T-cell (primary cell): ENCODE data around the gene WDR62. TPM values are rescaled to one million over a fixed set of nuclear protein-coding genes. Genes with fewer than 3 reads are reported as not detected.

Experiments used
- ATAC-seq, 4 experiments: fragments of 200-7000 bp in 3 of 4; fragments of 150-1000 bp in 1 of 4; cut with Tn5 transposase; replicated peaks in 1 of 4; 1 replicate in 3 of 4; 2 replicates in 1 of 4; pipeline ENCODE4 v1.10.0; 2021; ENCODE audit warnings: moderate library complexity in 3 of 4, mild to moderate bottlenecking in 2 of 4, moderate number of reproducible peaks in 1 of 4
- CTCF ChIA-PET, 2 donors: fragments of 300-600 bp; sonication (Branson Sonifier 250); formaldehyde crosslinking; loops; one replicate each; lab custom pipeline; 2022; ENCODE audit warnings: antibody characterized with exemption in 2 of 2; lab: Charles Lee
- POLR2A ChIA-PET, 2 donors: fragments of 300-600 bp; sonication (Branson Sonifier 250); formaldehyde crosslinking; loops; one replicate each; lab custom pipeline; 2022; ENCODE audit warnings: antibody characterized with exemption in 2 of 2; lab: Charles Lee
- DNase-seq, 35 experiments: peaks; one replicate each; pipeline versions ENCODE4 v3.0.0 to v3.0.0-alpha.2; 2013 to 2023
- H3K27ac ChIP-seq: one replicate; pipeline ENCODE4 v1.5.1; 2013; ENCODE audit warnings: low read length
- H3K27me3 ChIP-seq, 2 experiments: replicated peaks in 1 of 2; 1 replicate in 1 of 2; 2 replicates in 1 of 2; pipeline versions ENCODE4 v1.6.1 to v1.7.0; 2013; ENCODE audit warnings: low read length in 1 of 2, mixed read lengths in 1 of 2; ENCODE audit not compliant: control insufficient read depth in 2 of 2, insufficient read depth in 2 of 2; ENCODE audit errors: extremely low read depth in 1 of 2
- H3K36me3 ChIP-seq, 2 donors: 1 replicate in 1 of 2; 2 replicates in 1 of 2; pipeline versions ENCODE4 v1.6.1 to v1.7.0; 2013; ENCODE audit warnings: low read length in 1 of 2; ENCODE audit not compliant: control insufficient read depth in 2 of 2, insufficient read depth in 1 of 2; ENCODE audit errors: extremely low read depth in 1 of 2
- H3K4me1 ChIP-seq, 2 experiments: 1 replicate in 1 of 2; 2 replicates in 1 of 2; pipeline versions ENCODE4 v1.6.1 to v1.7.0; 2013; ENCODE audit warnings: low read length in 2 of 2, mixed read lengths in 1 of 2; ENCODE audit not compliant: insufficient read depth in 2 of 2, control insufficient read depth in 1 of 2; ENCODE audit errors: extremely low read depth in 1 of 2
- H3K4me3 ChIP-seq, 2 donors: 1 replicate in 1 of 2; 2 replicates in 1 of 2; pipeline versions ENCODE4 v1.5.1 to v1.7.0; 2013; ENCODE audit warnings: mild to moderate bottlenecking in 2 of 2, low read length in 1 of 2, moderate library complexity in 1 of 2; ENCODE audit not compliant: control insufficient read depth in 1 of 2; ENCODE audit errors: extremely low read depth in 1 of 2
- H3K9me3 ChIP-seq: 2 replicates; pipeline ENCODE4 v1.7.0; 2013
- H3K27ac Mint-ChIP-seq, 2 donors: one replicate each; pipeline ENCODE4 v1.8.0; 2020 to 2021; ENCODE audit warnings: mild to moderate bottlenecking in 2 of 2, mixed read lengths in 2 of 2
- H3K27me3 Mint-ChIP-seq, 2 donors: one replicate each; pipeline ENCODE4 v1.8.0; 2021 to 2022; ENCODE audit warnings: mixed read lengths in 2 of 2
- H3K36me3 Mint-ChIP-seq: one replicate; pipeline ENCODE4 v1.8.0; 2021; ENCODE audit warnings: mixed read lengths
- H3K4me1 Mint-ChIP-seq, 3 donors: one replicate each; pipeline ENCODE4 v1.8.0; 2020 to 2022; ENCODE audit warnings: mixed read lengths in 3 of 3, mild to moderate bottlenecking in 1 of 3
- H3K4me3 Mint-ChIP-seq, 3 donors: one replicate each; pipeline ENCODE4 v1.8.0; 2020 to 2022; ENCODE audit warnings: mild to moderate bottlenecking in 3 of 3, mixed read lengths in 3 of 3, moderate library complexity in 3 of 3
- H3K9me3 Mint-ChIP-seq, 3 donors: one replicate each; pipeline ENCODE4 v1.8.0; 2020 to 2022; ENCODE audit warnings: mixed read lengths in 3 of 3
- WGBS: methylation state at CpG from one replicate; pipeline ENCODE4 v1.1.5; 2013; ENCODE audit warnings: missing lambda C conversion rate; ENCODE audit not compliant: insufficient coverage; 5-methylcytosine and 5-hydroxymethylcytosine counted together
- total RNA-seq, 35 experiments: library from RNA in 6 of 35; stranded (reverse) in 6 of 35; fragments of 120-200 nt in 1 of 35; gene quantifications; one replicate each; pipeline versions ENCODE4 v1.2.1 to v1.2.4 and lab custom pipeline; 2013 to 2026

Gene WDR62
- total RNA-seq, 5 donors from 2014 or later (not counting 1 experiment from before 2014, with no cell fraction given), result 1.3 to 3.3 (median 2.2) TPM

- Mint-ChIP-seq H3K9me3 (no peaks in the 10 kb centered on the region), H3K4me1 (no peaks in the 10 kb centered on the region), H3K27ac (no peak overlapping the region), H3K4me3 (no peak overlapping the region), H3K36me3 (peaks cover 30% of the 10 kb centered on the region), H3K27me3 (no peaks in the 10 kb centered on the region)
- ChIA-PET CTCF (no interaction called here), POLR2A (no interaction called here)
- Histone ChIP-seq H3K4me3 (no peak overlapping the region), H3K27ac (no peak overlapping the region), H3K27me3 (no peaks in the 10 kb centered on the region), H3K4me1 (no peaks in the 10 kb centered on the region), H3K9me3 (no peaks in the 10 kb centered on the region), H3K36me3 (peaks cover 11 to 12% of the 10 kb centered on the region in 2 donors)
- no CpG with 5 or more reads among the region's 1 CpG for WGBS
- DNase-seq, result no peak
- no peak for ATAC-seq
Observed at GRCh38 chr19:36025541-36025940, 29.2 kb upstream of the WDR62 start.

GRCh38 chr19:36026091-36026876 lies 28.4 kb upstream of the WDR62 start:
- ChIA-PET CTCF (no interaction called here), POLR2A (no interaction called here)
- Mint-ChIP-seq H3K4me3 (no peak overlapping the region), H3K27ac (no peak overlapping the region), H3K36me3 (peaks cover 32% of the 10 kb centered on the region), H3K27me3 (no peaks in the 10 kb centered on the region), H3K4me1 (no peaks in the 10 kb centered on the region), H3K9me3 (no peaks in the 10 kb centered on the region)
- Histone ChIP-seq H3K27me3 (no peaks in the 10 kb centered on the region), H3K4me1 (no peaks in the 10 kb centered on the region), H3K9me3 (no peaks in the 10 kb centered on the region), H3K36me3 (peaks cover 10 to 11% of the 10 kb centered on the region in 2 donors), H3K4me3 (no peak overlapping the region), H3K27ac (no peak overlapping the region)
- 95% methylated on average over 33 of the region's 49 CpGs for WGBS
- ATAC-seq (no peak), DNase-seq (no peak)

GRCh38 chr19:36027696-36028095 lies 27.0 kb upstream of the WDR62 start:
- peaks cover 0 to 3% of the 10 kb centered on the region in 2 donors for H3K27me3 Mint-ChIP-seq
- CTCF ChIA-PET, result no interaction called here
- no peak overlapping the region for H3K4me3 ChIP-seq
- H3K4me1 ChIP-seq, result peaks cover 0 to 6% of the 10 kb centered on the region in 2 experiments
- H3K27ac ChIP-seq, result no peak overlapping the region
- DNase-seq (no peak), ATAC-seq (no peak)
- H3K27me3 ChIP-seq, result peaks cover 0 to 8% of the 10 kb centered on the region in 2 experiments
- no peaks in the 10 kb centered on the region for H3K9me3 Mint-ChIP-seq
- H3K36me3 Mint-ChIP-seq, result peaks cover 32% of the 10 kb centered on the region
- 100% methylated on average over 2 of the region's 6 CpGs for WGBS
- no peak overlapping the region for H3K27ac Mint-ChIP-seq
- POLR2A ChIA-PET, result no interaction called here
- peaks cover 4 to 11% of the 10 kb centered on the region in 2 donors for H3K36me3 ChIP-seq
- H3K4me1 Mint-ChIP-seq, result peaks cover 0 to 5% (median 4%) of the 10 kb centered on the region in 3 donors
- H3K4me3 Mint-ChIP-seq, result no peak overlapping the region
- no peaks in the 10 kb centered on the region for H3K9me3 ChIP-seq

GRCh38 chr19:36028313-36029041 lies 26.2 kb upstream of the WDR62 start:
- CTCF ChIA-PET, result no interaction called here

GRCh38 chr19:36030264-36031148 lies 24.2 kb upstream of the WDR62 start:
- no peak overlapping the region for H3K4me3 ChIP-seq
- no peaks in the 10 kb centered on the region for H3K9me3 ChIP-seq
- Mint-ChIP-seq H3K27me3 (peaks cover 0 to 3% of the 10 kb centered on the region in 2 donors), H3K9me3 (no peaks in the 10 kb centered on the region), H3K27ac (peak overlapping the region in 1 of 2 donors; percentile 62), H3K36me3 (peaks cover 34% of the 10 kb centered on the region), H3K4me3 (no peak overlapping the region), H3K4me1 (peaks cover 20 to 27% (median 22%) of the 10 kb centered on the region in 3 donors)
- ChIA-PET CTCF (interaction anchor here in 1 of 2 donors (0.7 kb wide), 1 partner anchor 1920 kb away, joined by 4 read pairs; no protein-coding TSS in a partner anchor), POLR2A (no interaction called here)
- DNase-seq (no peak), ATAC-seq (no peak)
- WGBS, result 87% methylated on average over 4 of the region's 8 CpGs
- H3K27ac ChIP-seq, result no peak overlapping the region
- H3K4me1 ChIP-seq, result peaks cover 7 to 18% of the 10 kb centered on the region in 2 experiments
- peaks cover 0 to 12% of the 10 kb centered on the region in 2 experiments for H3K27me3 ChIP-seq
- peaks cover 0 to 7% of the 10 kb centered on the region in 2 donors for H3K36me3 ChIP-seq

More at GRCh38 chr19:36028313-36029041, 26.2 kb upstream of the WDR62 start:
- H3K27ac Mint-ChIP-seq, result no peak overlapping the region
- peaks cover 27% of the 10 kb centered on the region for H3K36me3 Mint-ChIP-seq
- POLR2A ChIA-PET, result no interaction called here
- H3K4me3 Mint-ChIP-seq, result no peak overlapping the region
- DNase-seq (no peak), ATAC-seq (no peak)
- Histone ChIP-seq H3K36me3 (peaks cover 4 to 7% of the 10 kb centered on the region in 2 donors), H3K4me1 (peaks cover 3 to 13% of the 10 kb centered on the region in 2 experiments), H3K27me3 (peaks cover 0 to 12% of the 10 kb centered on the region in 2 experiments), H3K9me3 (no peaks in the 10 kb centered on the region), H3K27ac (no peak overlapping the region), H3K4me3 (no peak overlapping the region)
- peaks cover 0 to 3% of the 10 kb centered on the region in 2 donors for H3K27me3 Mint-ChIP-seq
- H3K9me3 Mint-ChIP-seq, result no peaks in the 10 kb centered on the region
- 92% methylated on average over 8 of the region's 10 CpGs for WGBS
- H3K4me1 Mint-ChIP-seq, result peaks cover 2 to 11% (median 10%) of the 10 kb centered on the region in 3 donors

GRCh38 chr19:36031308-36031707 lies 23.4 kb upstream of the WDR62 start:
- WGBS, result 92% methylated on average over 2 of the region's 6 CpGs
- DNase-seq (no peak), ATAC-seq (no peak)
- Histone ChIP-seq H3K27ac (no peak overlapping the region), H3K4me3 (no peak overlapping the region), H3K4me1 (peaks cover 15 to 24% of the 10 kb centered on the region in 2 experiments), H3K27me3 (peaks cover 0 to 12% of the 10 kb centered on the region in 2 experiments), H3K9me3 (no peaks in the 10 kb centered on the region), H3K36me3 (peaks cover 0 to 7% of the 10 kb centered on the region in 2 donors)
- Mint-ChIP-seq H3K9me3 (no peaks in the 10 kb centered on the region), H3K27me3 (peaks cover 0 to 3% of the 10 kb centered on the region in 2 donors), H3K27ac (no peak overlapping the region), H3K36me3 (peaks cover 29% of the 10 kb centered on the region), H3K4me3 (no peak overlapping the region), H3K4me1 (peaks cover 26 to 35% (median 29%) of the 10 kb centered on the region in 3 donors)
- POLR2A ChIA-PET, result no interaction called here
- CTCF ChIA-PET, result no interaction called here
